Mesenchymal stem cell (in vitro differentiated cells and primary cell): Measurements from ENCODE around the gene TAAR5.
"Not testable (repeated sequence)": the region's sequence is repeated elsewhere in the genome, so short reads cannot be mapped to it uniquely, and the experiment has no call there.

ENCODE experiments used
- DNase-seq: peaks from one replicate; pipeline ENCODE4 v3.0.0-alpha.2; 2013
- H2AFZ ChIP-seq: one replicate; pipeline ENCODE4 v1.6.1; 2013; ENCODE audit warnings: low read depth, mild to moderate bottlenecking, control low read depth, inconsistent platforms, low read length, moderate library complexity
- H2AK5ac ChIP-seq: 2 replicates; pipeline ENCODE4 v1.6.1; 2013; ENCODE audit warnings: low read length, moderate library complexity, mild to moderate bottlenecking, inconsistent platforms; ENCODE audit not compliant: severe bottlenecking
- H2BK120ac ChIP-seq: one replicate; pipeline ENCODE4 v1.6.1; 2013; ENCODE audit warnings: low read depth, mild to moderate bottlenecking, inconsistent platforms, low read length, moderate library complexity
- H2BK12ac ChIP-seq, 2 experiments: one replicate each; pipeline ENCODE4 v1.6.1; 2013; ENCODE audit warnings: inconsistent platforms in 2 of 2, low read length in 2 of 2, mild to moderate bottlenecking in 2 of 2, moderate library complexity in 2 of 2, control low read depth in 1 of 2
- H2BK15ac ChIP-seq: one replicate; pipeline ENCODE4 v1.6.1; 2013; ENCODE audit warnings: mild to moderate bottlenecking, low read depth, inconsistent platforms; ENCODE audit not compliant: poor library complexity, severe bottlenecking
- H2BK5ac ChIP-seq: 2 replicates; pipeline ENCODE4 v1.6.1; 2013; ENCODE audit warnings: low read depth, mild to moderate bottlenecking, low read length, control low read depth, inconsistent platforms; ENCODE audit not compliant: poor library complexity, severe bottlenecking
- H3K14ac ChIP-seq, 2 experiments: one replicate each; pipeline ENCODE4 v1.6.1; 2013; ENCODE audit warnings: inconsistent platforms in 2 of 2, low read length in 2 of 2, control low read depth in 1 of 2, mild to moderate bottlenecking in 1 of 2, moderate library complexity in 1 of 2
- H3K18ac ChIP-seq, 2 experiments: one replicate each; pipeline ENCODE4 v1.6.1; 2013; ENCODE audit warnings: inconsistent platforms in 2 of 2, low read length in 2 of 2, control low read depth in 1 of 2, low read depth in 1 of 2, mild to moderate bottlenecking in 1 of 2
- H3K23ac ChIP-seq, 2 experiments: one replicate each; pipeline ENCODE4 v1.6.1; 2013; ENCODE audit warnings: inconsistent platforms in 2 of 2, low read length in 2 of 2, mild to moderate bottlenecking in 2 of 2, moderate library complexity in 2 of 2, control low read depth in 1 of 2
- H3K27ac ChIP-seq: 2 replicates; pipeline ENCODE4 v1.5.1; 2013; ENCODE audit warnings: mild to moderate bottlenecking, moderate library complexity, low read length, control low read depth, inconsistent platforms; ENCODE audit not compliant: poor library complexity, severe bottlenecking
- H3K27me3 ChIP-seq, 2 experiments: 2 replicates each; pipeline versions ENCODE4 v1.6.1 to v1.7.0; 2013; ENCODE audit warnings: low read length in 2 of 2, mild to moderate bottlenecking in 2 of 2, moderate library complexity in 2 of 2, control low read depth in 1 of 2, inconsistent platforms in 1 of 2; ENCODE audit not compliant: control insufficient read depth in 1 of 2, insufficient read depth in 1 of 2
- H3K36me3 ChIP-seq, 2 experiments: 2 replicates each; pipeline versions ENCODE4 v1.6.1 to v1.7.0; 2013; ENCODE audit warnings: low read length in 2 of 2, control low read depth in 1 of 2, inconsistent platforms in 1 of 2, low read depth in 1 of 2, mild to moderate bottlenecking in 1 of 2; ENCODE audit not compliant: insufficient read depth in 2 of 2, control insufficient read depth in 1 of 2
- H3K4ac ChIP-seq, 2 experiments: one replicate each; pipeline ENCODE4 v1.6.1; 2013; ENCODE audit warnings: inconsistent platforms in 2 of 2, low read length in 2 of 2, mild to moderate bottlenecking in 2 of 2, moderate library complexity in 2 of 2, control low read depth in 1 of 2, low read depth in 1 of 2
- H3K4me1 ChIP-seq: 2 replicates; pipeline ENCODE4 v1.6.1; 2013; ENCODE audit warnings: low read depth, low read length, control low read depth; ENCODE audit not compliant: control insufficient read depth, insufficient read depth
- H3K4me2 ChIP-seq: 2 replicates; pipeline ENCODE4 v1.6.1; 2013; ENCODE audit warnings: low read length, mild to moderate bottlenecking, inconsistent platforms; ENCODE audit not compliant: poor library complexity, severe bottlenecking
- H3K4me3 ChIP-seq, 2 experiments: 2 replicates each; pipeline versions ENCODE4 v1.5.1 to v1.7.0; 2013; ENCODE audit warnings: low read length in 2 of 2, mild to moderate bottlenecking in 2 of 2, control low read depth in 1 of 2, low read depth in 1 of 2; ENCODE audit not compliant: insufficient read depth in 1 of 2
- H3K79me1 ChIP-seq: replicated peaks from 2 replicates; pipeline ENCODE4 v1.6.1; 2013; ENCODE audit warnings: mild to moderate bottlenecking, control low read depth, low read length, inconsistent platforms; ENCODE audit not compliant: poor library complexity, severe bottlenecking
- H3K9ac ChIP-seq: 2 replicates; pipeline ENCODE4 v1.7.0; 2013; ENCODE audit warnings: mild to moderate bottlenecking, low read length, moderate library complexity
- H3K9me3 ChIP-seq: 2 replicates; pipeline ENCODE4 v1.7.0; 2013; ENCODE audit warnings: mild to moderate bottlenecking, low read length; ENCODE audit not compliant: control insufficient read depth
- H4K8ac ChIP-seq: one replicate; pipeline ENCODE4 v1.6.1; 2013; ENCODE audit warnings: inconsistent platforms, mild to moderate bottlenecking, low read length, moderate library complexity
- H4K91ac ChIP-seq: one replicate; pipeline ENCODE4 v1.6.1; 2013; ENCODE audit warnings: mild to moderate bottlenecking, low read length, inconsistent platforms
- WGBS: methylation state at CpG from one replicate; pipeline ENCODE4 v1.1.7; 2013; ENCODE audit warnings: mixed read lengths; 5-methylcytosine and 5-hydroxymethylcytosine counted together

Gene TAAR5

GRCh38 chr6:132607544-132608233 lies 18.1 kb upstream of the TAAR5 start:
- WGBS, result 97% methylated on average over 3 of the region's 5 CpGs
- H3K79me1 ChIP-seq, result no peaks in the 10 kb centered on the region
- H2BK120ac ChIP-seq, result no peak overlapping the region
- H3K9me3 ChIP-seq, result no peaks in the 10 kb centered on the region
- no peak overlapping the region for H3K14ac ChIP-seq
- peaks cover 0 to 4% of the 10 kb centered on the region in 2 experiments for H3K27me3 ChIP-seq
- H3K4ac ChIP-seq, result no peak overlapping the region
- no peak overlapping the region for H3K23ac ChIP-seq
- no peak overlapping the region for H2BK12ac ChIP-seq
- H3K9ac ChIP-seq, result no peak overlapping the region
- no peak overlapping the region for H2AK5ac ChIP-seq
- H3K4me3 ChIP-seq, result no peak overlapping the region
- H3K27ac ChIP-seq, result no peak overlapping the region
- no peak overlapping the region for H3K18ac ChIP-seq
- no peak overlapping the region for H4K91ac ChIP-seq
- H4K8ac ChIP-seq, result no peak overlapping the region
- H3K36me3 ChIP-seq, result no peaks in the 10 kb centered on the region
- H2BK5ac ChIP-seq, result no peak overlapping the region
- no peak for DNase-seq
- no peak overlapping the region for H2BK15ac ChIP-seq
- H3K4me1 ChIP-seq, result peaks cover 3% of the 10 kb centered on the region
- no peak overlapping the region for H2AFZ ChIP-seq
- no peak overlapping the region for H3K4me2 ChIP-seq

- no peak overlapping the region for H4K91ac ChIP-seq
- H3K27me3 ChIP-seq, result peaks cover 0 to 4% of the 10 kb centered on the region in 2 experiments
- no peak overlapping the region for H3K4me2 ChIP-seq
- no peak overlapping the region for H3K27ac ChIP-seq
- H3K23ac ChIP-seq, result no peak overlapping the region
- H3K79me1 ChIP-seq, result no peaks in the 10 kb centered on the region
- no peak overlapping the region for H3K4me3 ChIP-seq
- H2BK120ac ChIP-seq, result no peak overlapping the region
- no peak overlapping the region for H3K14ac ChIP-seq
- peaks cover 3% of the 10 kb centered on the region for H3K4me1 ChIP-seq
- H2AK5ac ChIP-seq, result no peak overlapping the region
- H2BK12ac ChIP-seq, result no peak overlapping the region
- DNase-seq, result no peak
- H2AFZ ChIP-seq, result no peak overlapping the region
- H3K9me3 ChIP-seq, result no peaks in the 10 kb centered on the region
- H3K36me3 ChIP-seq, result no peaks in the 10 kb centered on the region
- no peak overlapping the region for H3K4ac ChIP-seq
- H2BK15ac ChIP-seq, result no peak overlapping the region
- H2BK5ac ChIP-seq, result no peak overlapping the region
- H3K9ac ChIP-seq, result no peak overlapping the region
- no peak overlapping the region for H3K18ac ChIP-seq
- no peak overlapping the region for H4K8ac ChIP-seq
- 94% methylated on average over 7 of the region's 8 CpGs for WGBS
Measured at GRCh38 chr6:132604635-132605152, 15.2 kb upstream of the TAAR5 start.

- not testable (repeated sequence) for H3K14ac ChIP-seq, H3K27me3 ChIP-seq, H3K23ac ChIP-seq, H4K91ac ChIP-seq, H3K9ac ChIP-seq, H3K18ac ChIP-seq, H2AK5ac ChIP-seq, H2AFZ ChIP-seq, H3K4me1 ChIP-seq, DNase-seq, H3K79me1 ChIP-seq, H3K9me3 ChIP-seq, H3K36me3 ChIP-seq, H3K27ac ChIP-seq, H4K8ac ChIP-seq, H3K4me3 ChIP-seq, H3K4ac ChIP-seq, H2BK120ac ChIP-seq, H2BK5ac ChIP-seq, H2BK12ac ChIP-seq, H2BK15ac ChIP-seq, H3K4me2 ChIP-seq
Measured at GRCh38 chr6:132600900-132601299, 11.4 kb upstream of the TAAR5 start.

- DNase-seq, result no peak
- no peak overlapping the region for H3K14ac ChIP-seq
- no peaks in the 10 kb centered on the region for H3K79me1 ChIP-seq
- H3K4me1 ChIP-seq, result no peaks in the 10 kb centered on the region
- no peak overlapping the region for H3K18ac ChIP-seq
- no peaks in the 10 kb centered on the region for H3K36me3 ChIP-seq
- H3K27ac ChIP-seq, result no peak overlapping the region
- 55% methylated on average over 3 of the region's 3 CpGs for WGBS
- H2BK12ac ChIP-seq, result no peak overlapping the region
- no peaks in the 10 kb centered on the region for H3K9me3 ChIP-seq
- no peak overlapping the region for H4K91ac ChIP-seq
- no peak overlapping the region for H2AFZ ChIP-seq
- H3K4ac ChIP-seq, result no peak overlapping the region
- no peak overlapping the region for H2BK5ac ChIP-seq
- H3K4me2 ChIP-seq, result no peak overlapping the region
- H4K8ac ChIP-seq, result no peak overlapping the region
- H3K4me3 ChIP-seq, result no peak overlapping the region
- H3K23ac ChIP-seq, result no peak overlapping the region
- H2BK15ac ChIP-seq, result no peak overlapping the region
- H2BK120ac ChIP-seq, result no peak overlapping the region
- H2AK5ac ChIP-seq, result no peak overlapping the region
- H3K27me3 ChIP-seq, result no peaks in the 10 kb centered on the region
- no peak overlapping the region for H3K9ac ChIP-seq
Measured at GRCh38 chr6:132598473-132598872, 8.9 kb upstream of the TAAR5 start.
